ENCODE data around the gene NAV2. TPM values are rescaled to one million over a fixed set of nuclear protein-coding genes. Genes with fewer than 3 reads are reported as not detected.

NAV2 gene
- total RNA-seq, 1 donor from 2014 or later: 9.6 TPM

- Mint-ChIP-seq H3K4me1 (peaks cover 36% of the 10 kb centered on the region), H3K27ac (no peak overlapping the region), H3K36me3 (peaks cover 8% of the 10 kb centered on the region), H3K27me3 (ENCODE audit: insufficient read depth, low read depth) (peaks cover 2% of the 10 kb centered on the region), H3K4me3 (no peak overlapping the region), H3K9me3 (no peaks in the 10 kb centered on the region)
- no peak overlapping the region for H3K4me2 ChIP-seq
- H3K27ac ChIP-seq: no peak overlapping the region
- peaks cover 22% of the 10 kb centered on the region for H3K4me1 ChIP-seq
- DNase-seq (ENCODE audit: low spot score): no peak
- H4K20me1 ChIP-seq (ENCODE audit: low read depth): no peaks in the 10 kb centered on the region
- no peak overlapping the region for H2AFZ ChIP-seq (replicated peaks)
- H3K9me3 ChIP-seq (ENCODE audit: low read depth): no peaks in the 10 kb centered on the region
- H3K4me3 ChIP-seq: no peak overlapping the region
- H3K36me3 ChIP-seq: no peaks in the 10 kb centered on the region
- no peaks in the 10 kb centered on the region for H3K79me2 ChIP-seq (ENCODE audit: low read depth)
- no peak overlapping the region for H3K9ac ChIP-seq
- H3K27me3 ChIP-seq: no peaks in the 10 kb centered on the region
- peaks cover 15% of the 10 kb centered on the region for H3F3A ChIP-seq (ENCODE audit: low read depth)
- TF ChIP-seq CTCF (IDR thresholded peaks at IDR 0.05) (no peak), EZH2 (IDR thresholded peaks at IDR 0.05) (no peak), EZH2phosphoT487 (IDR thresholded peaks at IDR 0.05) (no peak)
Observed at GRCh38 chr11:19955660-19956059, 243.0 kb downstream of the NAV2 start.

DNA sequence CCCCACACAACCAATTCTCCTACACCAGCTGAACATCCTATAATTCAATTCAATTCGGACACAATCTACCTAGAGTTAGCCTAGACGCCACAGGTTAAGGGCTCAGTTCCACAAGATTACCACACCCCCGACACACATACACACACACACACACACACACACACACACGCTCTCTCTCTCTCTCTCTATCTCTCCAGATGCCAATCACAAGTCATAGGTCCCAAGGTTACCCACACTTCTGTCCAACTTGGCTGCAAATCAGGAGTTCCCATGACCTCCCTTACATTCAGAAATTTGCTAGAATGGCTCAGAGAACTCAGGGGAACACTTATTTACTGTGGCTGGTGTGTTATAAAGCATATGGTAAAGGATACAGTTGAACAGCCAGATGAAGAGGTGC lies 243.6 kb downstream of the NAV2 start:
- Histone ChIP-seq H3F3A (ENCODE audit: low read depth) (peaks cover 10% of the 10 kb centered on the region), H2AFZ (replicated peaks) (no peak overlapping the region), H3K4me3 (no peak overlapping the region), H3K9me3 (ENCODE audit: low read depth) (no peaks in the 10 kb centered on the region), H3K27ac (no peak overlapping the region), H3K4me2 (no peak overlapping the region), H3K4me1 (peaks cover 22% of the 10 kb centered on the region), H3K79me2 (ENCODE audit: low read depth) (no peaks in the 10 kb centered on the region), H4K20me1 (ENCODE audit: low read depth) (no peaks in the 10 kb centered on the region), H3K36me3 (no peaks in the 10 kb centered on the region), H3K27me3 (no peaks in the 10 kb centered on the region), H3K9ac (no peak overlapping the region)
- DNase-seq (ENCODE audit: low spot score): no peak
- no peak for TF ChIP-seq CTCF (IDR thresholded peaks at IDR 0.05)
- no peak for TF ChIP-seq EZH2 (IDR thresholded peaks at IDR 0.05)
- TF ChIP-seq EZH2phosphoT487 (IDR thresholded peaks at IDR 0.05): no peak
- H3K4me3 Mint-ChIP-seq: no peak overlapping the region
- peaks cover 2% of the 10 kb centered on the region for H3K27me3 Mint-ChIP-seq (ENCODE audit: insufficient read depth, low read depth)
- H3K27ac Mint-ChIP-seq: no peak overlapping the region
- peaks cover 10% of the 10 kb centered on the region for H3K36me3 Mint-ChIP-seq
- no peaks in the 10 kb centered on the region for H3K9me3 Mint-ChIP-seq
- peaks cover 31% of the 10 kb centered on the region for H3K4me1 Mint-ChIP-seq

DNA sequence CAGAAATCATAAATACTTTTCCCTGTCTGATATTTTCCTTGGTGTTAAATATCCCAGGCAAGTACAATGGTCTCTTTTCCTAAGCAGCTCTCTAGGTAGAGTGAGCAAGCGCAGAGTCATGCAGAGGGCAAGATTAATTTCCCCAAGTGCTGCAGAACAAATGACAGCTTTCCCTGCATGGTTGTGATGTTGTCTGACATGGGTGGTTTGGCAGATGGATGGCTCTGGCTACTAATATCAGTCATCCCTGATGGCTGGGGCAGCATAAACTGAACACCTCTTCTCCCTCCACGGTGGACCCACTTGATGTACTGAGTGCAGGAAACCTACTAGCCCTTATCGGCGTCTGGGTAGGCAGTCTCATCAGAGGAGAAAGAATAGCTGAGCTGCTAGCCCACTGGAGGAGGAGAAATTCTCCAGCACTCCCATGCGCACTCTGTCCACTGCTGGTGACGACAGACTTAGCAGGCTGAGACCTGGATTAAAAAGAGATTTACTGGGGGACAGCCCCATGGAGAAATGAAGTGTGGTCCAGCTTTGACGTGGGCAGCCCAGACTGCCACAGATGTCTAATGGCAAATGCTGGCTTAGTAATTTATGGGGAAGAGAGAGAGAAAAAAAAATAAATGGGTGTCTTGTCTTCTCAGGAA lies 244.8 kb downstream of the NAV2 start:
- no peak overlapping the region for H3K27ac Mint-ChIP-seq
- Histone ChIP-seq H3K4me3 (no peak overlapping the region), H3K27ac (no peak overlapping the region), H3F3A (ENCODE audit: low read depth) (peaks cover 4% of the 10 kb centered on the region), H3K9ac (no peak overlapping the region), H3K27me3 (no peaks in the 10 kb centered on the region), H4K20me1 (ENCODE audit: low read depth) (no peaks in the 10 kb centered on the region), H3K79me2 (ENCODE audit: low read depth) (no peaks in the 10 kb centered on the region), H3K4me1 (peaks cover 21% of the 10 kb centered on the region), H3K9me3 (ENCODE audit: low read depth) (no peaks in the 10 kb centered on the region), H3K4me2 (no peak overlapping the region), H2AFZ (replicated peaks) (no peak overlapping the region), H3K36me3 (no peaks in the 10 kb centered on the region)
- no peak overlapping the region for H3K4me3 Mint-ChIP-seq
- TF ChIP-seq EZH2 (IDR thresholded peaks at IDR 0.05) (no peak), EZH2phosphoT487 (IDR thresholded peaks at IDR 0.05) (no peak), CTCF (IDR thresholded peaks at IDR 0.05) (no peak)
- no peaks in the 10 kb centered on the region for H3K9me3 Mint-ChIP-seq
- peaks cover 2% of the 10 kb centered on the region for H3K27me3 Mint-ChIP-seq (ENCODE audit: insufficient read depth, low read depth)
- H3K36me3 Mint-ChIP-seq: peaks cover 13% of the 10 kb centered on the region
- peaks cover 22% of the 10 kb centered on the region for H3K4me1 Mint-ChIP-seq
- DNase-seq (ENCODE audit: low spot score): no peak

Measured in neural progenitor cell (in vitro differentiated cells).